HG03103 (cell line): Measurements from ENCODE around the gene GNS.

Source experiments
- ATAC-seq: cut with Tn5 transposase; IDR thresholded peaks from one replicate; pipeline ENCODE4 v1.9.1; 2021; ENCODE audit warnings: low read depth; ENCODE audit not compliant: unreplicated experiment

GNS gene

DNA sequence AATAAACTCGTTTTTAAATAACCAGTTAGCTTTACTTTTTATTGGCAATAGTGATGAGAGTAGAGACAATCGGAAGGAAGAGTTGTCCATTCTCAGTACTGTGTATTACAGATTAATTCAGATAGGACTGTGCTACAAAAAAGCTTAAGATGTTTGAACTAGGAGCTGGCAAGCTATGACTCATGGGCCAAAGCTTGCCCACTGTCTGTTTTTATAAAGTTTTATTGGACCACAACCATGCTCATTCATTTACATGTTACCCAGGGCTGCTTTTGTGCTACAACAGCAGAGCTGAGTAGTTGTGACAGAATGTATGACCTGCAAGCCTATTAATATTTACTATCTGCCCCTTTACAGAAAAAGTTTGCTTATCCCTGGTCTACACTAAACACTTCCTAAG lies 19.4 kb downstream of the GNS start:
- no peak for ATAC-seq

DNA sequence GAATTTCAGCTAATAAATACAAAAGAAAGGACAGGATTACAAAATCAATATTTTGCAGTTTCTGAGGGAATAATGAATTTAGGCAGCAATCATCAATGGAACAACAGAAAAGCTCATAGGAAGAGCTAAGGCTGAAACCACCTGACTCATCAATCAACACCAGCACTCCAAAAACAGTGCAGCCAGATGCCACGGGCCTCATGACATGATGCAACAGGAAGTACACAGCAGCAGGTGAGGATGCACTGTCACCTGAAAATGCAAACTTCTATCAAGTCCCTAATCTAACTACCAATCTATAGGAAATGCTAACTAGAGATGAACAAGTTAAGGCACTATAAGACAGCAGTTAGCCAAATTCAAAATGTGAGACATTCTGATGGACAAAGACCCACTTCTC lies 21.7 kb downstream of the GNS start:
- ATAC-seq, result no peak

DNA sequence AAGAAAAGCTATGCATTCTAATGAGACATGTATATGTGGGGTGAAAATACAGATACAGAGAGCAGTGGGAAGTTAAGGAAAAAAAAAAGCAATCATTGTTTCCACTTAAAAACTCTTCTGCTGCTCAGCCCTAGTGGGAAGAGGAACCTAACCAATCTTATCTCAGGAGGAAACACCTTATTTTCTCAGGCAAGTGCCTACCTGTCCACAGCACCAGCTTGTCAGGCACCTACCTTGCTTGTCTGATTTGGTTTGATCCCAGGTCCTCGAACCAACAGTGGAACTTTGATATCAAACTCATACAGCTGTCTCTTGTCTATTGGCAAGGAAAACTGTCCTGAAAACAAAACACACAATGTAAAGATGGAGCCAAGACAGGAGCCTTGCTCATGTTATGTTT lies 22.4 kb downstream of the GNS start:
- no peak for ATAC-seq

DNA sequence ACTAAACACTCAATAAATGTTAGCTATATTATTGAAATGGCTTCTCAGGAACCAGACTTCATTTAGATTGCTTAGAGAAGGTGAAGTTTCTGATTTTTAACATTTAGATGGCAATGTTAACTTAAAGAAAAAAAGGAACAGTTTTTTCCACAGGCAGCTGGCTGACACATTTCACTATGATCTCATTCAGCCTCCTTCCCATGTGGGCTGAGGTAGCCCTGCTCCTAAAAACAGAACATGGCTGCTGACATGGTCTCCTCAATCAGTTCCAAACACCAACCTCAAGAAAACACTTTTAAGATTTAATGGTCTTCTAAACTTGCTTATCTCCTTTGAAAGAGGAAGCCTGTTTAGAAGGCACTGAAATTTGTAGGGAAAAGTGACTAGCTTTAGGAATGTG lies 23.8 kb downstream of the GNS start:
- no peak for ATAC-seq

DNA sequence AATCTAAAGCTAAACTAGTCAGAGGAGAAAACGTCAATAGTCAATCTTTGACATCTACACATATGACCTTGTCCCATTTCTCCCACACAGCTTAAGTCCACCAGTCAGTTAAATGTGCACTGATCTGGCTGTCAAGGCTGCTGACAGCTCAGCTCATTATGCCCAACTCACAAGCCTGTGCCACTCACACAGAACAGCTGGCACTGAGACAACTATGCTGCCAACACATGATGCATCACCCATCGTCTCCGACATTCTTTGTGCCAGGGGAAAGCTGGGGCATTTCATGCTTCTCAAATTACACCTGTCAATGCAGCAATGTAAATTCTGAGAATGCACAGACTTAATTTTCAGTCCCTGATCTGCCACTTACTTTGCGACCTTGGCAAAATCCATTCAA lies 25.3 kb downstream of the GNS start:
- ATAC-seq, result no peak

DNA sequence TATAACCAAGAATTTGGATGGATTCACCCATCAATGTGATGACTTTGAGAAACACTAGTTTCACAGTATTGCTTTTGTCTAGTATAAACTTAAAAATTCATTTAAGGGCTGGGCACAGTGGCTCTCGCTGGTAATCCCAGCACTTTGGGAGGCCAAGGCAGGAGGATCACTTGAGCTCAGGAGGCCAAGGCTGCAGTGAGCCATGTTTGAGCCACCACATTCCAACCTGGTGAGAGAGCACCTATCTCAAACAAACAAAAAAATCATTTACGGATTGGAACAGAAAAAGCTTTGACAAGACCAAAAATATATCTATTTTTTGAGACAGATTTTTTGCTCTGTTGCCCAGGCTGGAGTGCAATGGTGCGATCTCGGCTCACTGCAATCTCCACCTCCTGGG lies 27.5 kb downstream of the GNS start:
- no peak for ATAC-seq

DNA sequence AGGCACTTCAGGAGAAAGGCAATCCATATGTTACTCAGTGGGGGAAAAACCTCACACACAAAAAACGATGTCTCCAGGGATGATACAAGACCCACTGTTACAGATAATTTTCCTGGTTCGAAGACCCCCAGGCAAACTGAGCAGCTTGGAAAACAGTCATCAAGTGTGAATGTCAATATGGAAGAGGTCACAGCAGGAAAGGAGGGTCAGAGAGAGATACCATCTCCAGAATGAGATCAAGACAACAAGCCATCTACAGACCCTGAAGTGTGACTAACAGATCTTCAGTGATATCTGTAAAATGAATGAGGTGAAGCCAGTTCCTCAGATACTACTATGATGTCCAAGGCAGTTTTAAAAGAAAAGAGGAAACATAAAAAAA lies 28.6 kb downstream of the GNS start:
- ATAC-seq, result no peak

DNA sequence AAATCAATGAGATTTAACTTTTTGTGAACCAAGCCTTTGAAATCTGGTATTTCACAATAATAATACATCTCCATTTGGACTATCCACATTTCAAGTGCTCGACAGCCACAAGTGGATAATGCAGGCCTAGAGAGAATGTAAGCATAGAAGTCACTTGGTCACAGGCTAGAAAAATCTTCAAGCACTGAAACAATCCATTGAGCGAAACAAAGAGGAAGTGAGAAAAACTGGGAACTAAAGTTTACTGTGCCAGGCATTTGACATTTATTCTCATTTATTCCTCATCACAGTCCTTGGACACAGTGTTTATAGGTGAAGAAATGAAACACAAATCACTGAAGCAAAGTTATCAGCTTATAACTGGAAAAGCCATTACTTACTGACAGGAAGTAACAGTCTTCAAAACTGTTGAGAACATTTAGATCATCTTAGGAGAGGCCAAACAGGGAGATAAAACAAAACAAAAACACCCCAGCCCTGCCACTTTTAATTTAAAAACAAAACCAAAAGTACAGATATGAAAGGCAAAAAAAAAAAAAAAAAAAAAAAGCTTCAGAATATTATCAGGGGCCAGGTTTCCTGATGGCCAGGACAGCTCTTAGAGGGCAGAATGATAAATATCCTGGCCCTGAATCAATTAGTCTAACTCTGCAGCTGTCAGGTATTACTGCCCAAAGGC lies 29.2 kb downstream of the GNS start:
- no peak for ATAC-seq

DNA sequence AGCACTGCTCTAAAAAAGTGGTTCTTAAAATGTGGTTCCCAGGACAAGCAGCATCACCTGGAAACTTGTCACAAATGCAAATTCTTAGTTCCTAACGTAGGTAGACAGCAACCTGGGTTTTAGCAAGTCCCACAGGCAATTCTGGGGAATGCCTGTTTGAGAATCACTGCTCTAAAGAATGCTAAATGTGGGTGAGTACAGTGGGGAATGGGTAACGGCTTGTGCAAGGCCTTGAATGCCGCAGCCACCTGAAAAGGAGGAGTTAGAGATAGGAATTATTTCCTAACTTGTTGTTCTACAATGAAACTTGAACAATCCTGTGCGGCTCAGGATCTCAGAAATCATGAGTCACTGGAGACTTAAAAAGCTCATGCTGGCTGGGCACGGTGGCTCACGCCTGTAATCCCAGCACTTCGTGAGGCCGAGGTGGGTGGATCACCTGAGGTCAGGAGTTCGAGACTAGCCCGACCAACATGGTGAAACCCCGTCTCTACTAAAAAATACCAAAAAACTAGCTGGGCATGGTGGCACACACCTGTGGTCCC lies 34.9 kb downstream of the GNS start:
- ATAC-seq, result no peak

DNA sequence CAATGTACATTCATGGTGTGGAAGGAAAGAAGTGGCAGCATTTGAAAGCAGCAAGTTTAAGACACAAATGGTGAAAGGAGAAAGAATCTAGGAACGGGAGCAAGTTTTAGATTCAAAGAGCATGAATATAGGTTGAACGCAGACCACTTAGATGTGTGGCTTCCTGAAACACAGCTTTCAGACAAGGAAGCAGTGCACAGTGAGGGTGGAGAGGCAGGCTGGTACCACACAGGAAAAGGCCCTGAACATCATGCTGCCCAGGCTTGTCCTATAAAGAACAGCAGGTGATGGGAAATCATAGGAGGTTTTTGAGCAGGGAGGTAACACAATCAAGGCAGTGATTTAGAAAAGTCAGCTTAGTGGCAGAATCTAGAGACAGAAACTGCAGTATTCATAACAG lies 35.6 kb downstream of the GNS start:
- no peak for ATAC-seq

DNA sequence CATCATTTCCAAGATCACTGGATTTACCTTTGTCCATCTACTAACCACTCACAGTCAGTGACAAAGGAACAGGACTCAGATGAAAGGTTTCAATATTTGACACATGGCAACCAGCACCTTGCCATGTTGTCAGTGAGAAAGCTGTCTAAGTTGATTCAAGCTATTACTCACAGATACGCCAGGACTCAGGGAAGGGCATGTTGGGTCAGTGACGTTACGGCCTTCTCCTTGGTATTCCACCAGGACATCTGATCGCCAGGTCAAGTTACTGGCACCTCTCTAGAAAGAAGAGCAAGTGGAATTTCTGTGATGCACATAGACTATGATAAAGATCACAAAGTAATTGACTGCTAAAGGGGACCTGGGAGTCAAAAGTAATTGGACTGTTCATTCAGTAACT lies 36.4 kb downstream of the GNS start:
- ATAC-seq, result no peak

DNA sequence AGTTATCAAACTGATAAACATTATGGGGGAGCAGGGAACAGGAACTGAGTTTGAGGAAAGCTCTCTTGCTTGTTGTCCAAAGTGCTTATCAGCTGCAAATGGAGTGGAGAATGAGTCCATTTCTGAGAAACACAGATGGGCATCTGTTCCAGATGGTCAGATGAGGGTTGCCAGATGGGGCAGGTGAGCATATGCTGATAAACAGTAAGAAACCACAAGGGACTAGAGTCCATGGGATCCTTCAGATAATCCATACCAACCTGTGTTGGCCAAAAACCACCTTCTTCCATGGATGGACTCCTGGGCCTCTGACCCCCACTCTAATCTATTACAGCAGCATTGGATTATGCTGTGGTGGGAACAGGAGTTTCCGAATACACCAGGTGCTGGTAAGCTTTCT lies 38.3 kb downstream of the GNS start:
- ATAC-seq, result no peak

DNA sequence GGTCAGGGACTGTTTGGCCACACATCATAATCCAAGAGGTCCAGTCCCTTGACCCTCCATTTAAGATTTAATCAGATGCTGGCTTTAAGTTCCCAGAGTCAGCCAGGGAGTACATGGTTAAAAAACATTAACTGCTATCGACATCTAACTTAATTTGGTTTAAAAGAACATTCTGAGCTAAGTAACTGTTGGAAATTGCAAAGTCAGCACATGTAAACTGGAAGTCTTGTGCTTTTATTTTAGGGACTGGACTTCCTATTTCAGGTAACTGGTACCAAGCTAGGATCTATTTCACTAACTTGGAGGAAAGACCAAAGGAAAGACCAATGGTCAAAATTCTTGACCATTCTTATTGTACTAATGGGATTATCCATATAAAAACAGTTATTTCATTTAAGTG lies 40.6 kb downstream of the GNS start:
- no peak for ATAC-seq

DNA sequence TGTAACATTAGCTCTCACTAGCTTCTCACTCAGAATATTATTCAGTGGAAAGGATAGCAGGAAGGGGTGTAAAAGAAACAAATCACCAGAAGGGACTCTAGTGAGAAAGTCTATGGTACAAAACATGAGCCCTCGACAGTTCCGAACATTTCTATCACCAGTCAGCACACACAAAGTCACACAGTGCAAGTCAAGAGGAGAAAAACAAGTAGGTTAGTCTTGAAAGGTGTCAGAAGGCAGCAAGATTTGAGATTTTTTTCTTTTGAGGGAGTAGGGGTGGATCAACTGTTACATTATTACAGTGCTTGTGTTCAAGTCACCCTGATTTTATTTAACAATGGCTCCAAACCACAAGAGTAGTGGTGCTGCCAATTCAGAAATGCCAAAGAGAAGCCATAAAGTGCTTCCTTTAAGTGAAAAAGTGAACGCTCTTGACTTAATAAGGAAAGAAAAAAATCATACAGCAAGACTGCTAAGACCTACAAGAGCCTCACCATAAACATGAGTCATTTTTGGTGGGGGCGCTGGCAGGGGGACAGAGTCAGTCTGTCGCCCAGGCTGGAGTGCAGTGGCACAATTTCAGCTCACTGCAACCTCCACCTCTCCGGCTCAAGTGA lies 42.3 kb downstream of the GNS start:
- no peak for ATAC-seq

DNA sequence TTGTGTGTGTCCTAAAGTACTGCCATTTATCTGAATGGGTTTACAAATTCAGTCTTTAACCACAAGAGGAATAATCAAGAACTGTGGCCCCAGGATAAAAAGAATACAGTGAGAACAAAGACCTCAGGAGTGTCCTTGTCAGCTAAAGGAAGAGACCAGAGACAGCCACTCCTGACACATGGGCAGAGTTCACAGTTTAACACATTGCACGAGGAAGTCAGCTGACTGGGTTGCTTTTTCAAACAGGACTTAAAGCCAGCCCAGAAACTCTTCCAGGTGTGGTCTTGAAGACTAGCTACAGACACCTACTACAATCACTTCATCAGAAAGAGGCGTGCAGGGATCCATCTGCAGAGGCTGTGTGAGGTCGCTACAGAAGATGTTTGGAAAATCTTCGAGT lies 42.8 kb downstream of the GNS start:
- ATAC-seq, result no peak

DNA sequence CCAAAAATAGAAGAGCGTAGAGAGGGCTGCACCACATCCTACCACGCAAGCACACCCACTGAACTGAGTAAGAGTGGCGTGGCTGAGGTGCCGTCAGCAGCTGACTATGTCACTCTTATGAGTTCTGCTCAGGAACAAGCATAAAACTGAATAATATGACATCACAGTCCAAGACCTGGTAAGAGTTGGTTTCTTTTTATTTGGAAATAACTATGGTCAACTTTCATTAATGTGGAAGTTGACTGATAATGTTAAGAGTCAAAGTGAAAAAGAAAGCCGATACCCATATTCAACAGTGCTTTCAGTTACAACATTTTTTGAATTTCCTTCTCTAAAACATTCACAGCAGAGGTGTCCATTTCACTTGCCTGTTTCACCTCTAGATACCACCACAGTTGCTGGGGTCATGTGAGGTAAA lies 44.6 kb downstream of the GNS start:
- ATAC-seq, result peak; percentile 72

DNA sequence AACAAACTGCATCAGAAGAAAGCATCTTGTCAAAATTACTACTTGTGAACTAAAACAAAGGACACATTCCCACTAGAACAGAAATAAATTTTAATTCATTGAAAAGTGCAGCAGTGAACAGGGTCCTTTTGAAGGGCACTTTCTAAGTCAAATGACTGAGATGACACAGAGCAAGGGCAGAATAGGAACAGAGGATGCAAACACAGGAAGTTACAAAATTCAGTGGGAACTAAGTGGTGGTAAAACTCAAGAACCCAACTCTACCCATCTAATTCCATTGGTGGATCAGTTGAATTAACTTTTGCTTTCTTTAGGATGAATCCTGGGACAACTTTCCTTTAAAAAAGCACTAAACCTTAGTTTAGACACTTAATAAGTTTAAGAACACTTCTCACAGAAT lies 45.8 kb downstream of the GNS start:
- ATAC-seq, result no peak

DNA sequence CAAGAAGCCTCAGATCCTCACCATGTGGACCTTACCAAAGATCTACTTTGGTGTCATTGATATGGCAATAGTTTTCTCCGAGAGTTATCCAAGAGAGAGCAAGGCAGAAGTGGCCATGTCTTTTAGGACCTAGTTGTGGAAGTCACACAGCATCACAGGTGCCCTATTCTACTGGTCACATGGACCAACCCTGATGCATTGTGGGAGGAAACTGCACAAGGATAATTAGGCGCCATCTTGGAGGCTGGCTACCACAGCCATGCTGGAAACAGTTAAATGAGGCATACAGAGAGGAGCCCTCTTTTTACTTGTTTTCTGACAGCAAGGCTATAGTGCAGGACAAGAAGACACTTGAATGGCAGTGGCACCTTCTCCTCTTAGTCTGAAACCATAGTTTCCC lies 49.8 kb downstream of the GNS start:
- ATAC-seq, result no peak

DNA sequence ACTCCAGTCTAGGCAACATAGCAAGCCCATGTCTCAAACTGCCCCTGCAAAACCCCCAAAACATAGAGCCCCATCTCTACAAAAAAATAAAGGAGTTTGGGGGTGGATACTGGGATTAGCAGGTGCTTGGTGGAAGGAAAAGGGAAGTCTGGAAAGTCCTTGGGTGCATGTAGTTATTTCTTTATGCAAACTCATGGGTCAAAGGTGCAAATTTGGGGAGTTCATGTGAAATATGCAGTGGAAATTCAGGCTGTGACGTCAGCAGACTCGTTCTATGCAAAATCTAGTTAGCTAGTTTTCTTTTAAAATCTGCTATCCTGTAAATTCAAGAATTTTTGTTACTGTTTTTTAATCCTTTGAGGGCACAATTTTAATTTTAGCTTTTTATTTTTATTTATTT lies 51.3 kb downstream of the GNS start:
- ATAC-seq, result no peak

DNA sequence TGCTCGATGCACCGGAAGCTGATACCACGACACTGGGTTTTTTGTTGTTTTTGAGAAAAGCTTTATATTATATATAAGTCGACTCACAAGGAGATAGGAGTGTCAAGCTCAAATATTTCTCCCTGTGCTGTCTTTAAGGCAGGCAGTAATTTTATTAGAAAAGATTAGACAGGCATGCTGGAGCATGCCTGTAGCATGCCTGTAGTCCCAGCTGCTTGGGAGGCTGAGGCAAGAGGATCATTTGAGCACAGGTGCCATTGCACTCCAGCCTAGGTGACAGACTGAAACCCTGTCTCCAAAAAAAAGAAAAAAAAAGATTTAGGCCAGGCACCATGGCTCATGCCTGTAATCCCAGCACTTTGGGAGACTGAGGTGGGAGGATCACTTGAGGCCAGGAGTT lies 51.8 kb downstream of the GNS start:
- no peak for ATAC-seq

DNA sequence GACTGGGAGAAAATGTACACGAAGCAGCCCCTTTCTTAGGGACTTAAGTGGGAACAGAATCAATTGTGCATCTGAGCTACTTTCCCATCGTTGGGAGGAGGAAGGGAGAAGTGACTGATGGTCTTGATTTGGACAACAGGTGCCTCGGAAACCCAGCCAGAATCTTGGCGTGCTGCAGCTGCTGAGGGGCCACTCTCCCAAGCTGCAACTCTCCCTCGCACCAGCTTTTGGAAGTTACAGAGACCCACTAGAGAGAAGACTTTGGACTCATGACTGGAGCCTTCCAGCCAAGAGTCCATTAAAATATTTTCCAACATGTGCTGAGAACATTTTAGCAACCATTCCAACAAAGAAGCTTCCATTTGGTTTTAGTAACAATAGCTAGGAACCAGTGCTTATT lies 52.3 kb downstream of the GNS start:
- no peak for ATAC-seq

DNA sequence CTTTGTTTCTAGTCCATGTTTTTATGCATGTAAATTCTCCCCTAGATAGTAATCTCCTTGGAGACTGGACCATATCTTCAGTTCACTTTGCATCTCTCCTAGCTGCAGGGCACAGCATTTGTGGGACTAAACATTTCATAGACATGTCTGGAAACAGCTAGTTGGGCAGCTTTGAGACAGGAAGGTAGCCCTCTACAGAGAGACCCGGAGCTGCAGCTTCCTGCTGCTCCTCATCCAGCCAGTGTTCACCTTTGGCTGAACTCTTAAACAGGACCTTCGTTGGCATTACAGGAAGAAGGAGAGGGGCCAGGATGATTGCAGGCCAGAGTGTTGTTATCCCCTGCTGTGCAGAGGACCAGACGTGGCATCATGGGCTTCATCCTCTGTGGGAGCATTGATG lies 52.9 kb downstream of the GNS start:
- ATAC-seq, result no peak

DNA sequence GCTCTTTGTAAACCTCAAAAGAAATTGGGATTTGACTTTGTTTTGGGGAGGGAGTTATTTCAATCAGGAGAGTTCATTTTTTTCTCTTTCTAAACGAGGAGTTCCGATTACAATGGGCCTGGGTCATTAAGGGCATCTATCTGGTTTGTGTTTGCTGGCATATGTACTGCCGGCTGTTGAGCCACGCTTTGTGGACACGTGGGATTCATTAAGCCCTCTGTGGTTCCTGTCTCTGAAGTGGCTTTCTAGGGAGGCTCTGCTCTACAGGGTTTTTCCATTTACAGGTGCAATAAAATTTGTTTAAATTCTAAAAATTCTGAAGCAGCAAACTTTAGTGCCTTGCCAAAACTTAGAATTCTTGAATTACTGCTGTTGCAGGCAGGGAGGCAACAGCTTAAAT lies 57.9 kb downstream of the GNS start:
- no peak for ATAC-seq
